Measurements from ENCODE around the gene CDKN2AIP.

Gene CDKN2AIP

DNA sequence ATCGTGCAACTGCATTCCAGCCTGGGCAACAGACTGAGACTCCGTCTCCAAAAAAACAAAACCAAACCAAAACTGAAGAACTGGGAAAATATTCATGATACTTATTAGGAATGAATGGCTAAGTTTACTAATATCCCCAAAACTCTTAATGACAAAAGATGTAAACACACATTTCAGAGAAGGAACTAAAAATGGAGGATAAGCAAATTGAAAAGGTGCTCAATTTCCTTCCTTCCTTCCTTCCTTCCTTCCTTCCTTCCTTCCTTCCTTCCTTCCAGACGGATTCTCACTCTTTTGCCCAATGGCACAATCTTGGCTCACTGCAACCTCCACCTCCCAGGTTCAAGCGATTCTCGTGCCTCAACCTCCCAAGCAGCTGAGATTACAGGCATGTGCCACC lies 44.4 kb upstream of the CDKN2AIP start:
- WGBS, 2 donors (ENCODE audit: extremely low coverage in 2 of 2, insufficient read length in 2 of 2, insufficient replicate concordance in 1 of 2): no CpG with 5 or more reads among the region's 5 CpGs
- no peak overlapping the region for H3K18ac ChIP-seq (ENCODE audit: low read length)
- no peaks in the 10 kb centered on the region for H3K79me1 ChIP-seq (ENCODE audit: low read depth, low read length)
- H3K14ac ChIP-seq (ENCODE audit: low read length): no peak overlapping the region
- H2BK15ac ChIP-seq (ENCODE audit: low read length): no peak overlapping the region
- H2BK120ac ChIP-seq (ENCODE audit: low read depth, low read length): no peak overlapping the region
- H4K91ac ChIP-seq (ENCODE audit: low read depth, low read length, poor library complexity): no peak overlapping the region
- H2AK5ac ChIP-seq (ENCODE audit: low read depth, low read length): no peak overlapping the region
- peaks cover 0 to 36% (median 0%) of the 10 kb centered on the region in 3 experiments for H3K27me3 ChIP-seq (ENCODE audit: control insufficient read depth in 3 of 3, insufficient read depth in 3 of 3, low read depth in 1 of 3, low read length in 3 of 3)
- no peak overlapping the region for H3K27ac ChIP-seq (replicated peaks; ENCODE audit: low read length)
- no peak overlapping the region for H4K8ac ChIP-seq (ENCODE audit: low read depth, low read length)
- H2AFZ ChIP-seq (ENCODE audit: low read length): no peak overlapping the region
- no peak for DNase-seq (ENCODE audit: low spot score)
- H3K4me2 ChIP-seq (ENCODE audit: insufficient read depth, low read length, poor library complexity, severe bottlenecking): no peak overlapping the region
- H3K9ac ChIP-seq (ENCODE audit: low read depth, low read length, poor library complexity): no peak overlapping the region
- H3K4ac ChIP-seq (ENCODE audit: low read length): no peak overlapping the region
- no peak overlapping the region for H3K4me3 ChIP-seq (ENCODE audit: low read length in 2 of 2)
- H2BK12ac ChIP-seq (ENCODE audit: low read length): no peak overlapping the region
- no peak overlapping the region for H2BK5ac ChIP-seq (ENCODE audit: low read length)
- H3K23ac ChIP-seq (ENCODE audit: low read depth, low read length, poor library complexity): no peak overlapping the region
- no peaks in the 10 kb centered on the region for H3K9me3 ChIP-seq (replicated peaks in 1 of 2; ENCODE audit: control insufficient read depth in 2 of 2, insufficient read depth in 1 of 2, low read depth in 1 of 2, low read length in 2 of 2)
- peaks cover 3 to 4% of the 10 kb centered on the region in 2 donors for H3K4me1 ChIP-seq (ENCODE audit: control insufficient read depth in 2 of 2, insufficient read depth in 1 of 2, low read depth in 1 of 2, low read length in 2 of 2)
- H3K36me3 ChIP-seq (replicated peaks in 1 of 2; ENCODE audit: control insufficient read depth in 2 of 2, insufficient read depth in 2 of 2, low read length in 2 of 2): no peaks in the 10 kb centered on the region

DNA sequence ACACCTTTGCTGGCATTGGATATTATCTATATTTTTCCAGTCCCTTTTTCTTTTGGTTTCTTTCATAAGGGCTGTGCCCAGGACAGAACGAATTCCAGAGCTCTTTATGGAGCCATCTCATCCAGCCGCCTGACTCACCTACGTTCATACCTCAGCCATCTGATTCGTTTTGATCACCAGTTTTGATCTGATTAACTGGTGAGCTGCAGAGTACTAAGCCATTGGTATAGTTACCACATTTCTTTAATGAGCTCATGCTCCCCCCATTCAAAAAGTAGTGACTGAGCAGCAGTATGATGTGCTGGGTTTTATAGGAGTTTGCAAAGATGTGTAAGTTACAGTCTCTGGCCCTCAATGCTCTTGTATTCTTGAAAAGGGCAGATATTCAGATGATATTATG lies 43.0 kb upstream of the CDKN2AIP start:
- H3K4ac ChIP-seq (ENCODE audit: low read length): no peak overlapping the region
- H3K14ac ChIP-seq (ENCODE audit: low read length): no peak overlapping the region
- no peak for DNase-seq (ENCODE audit: low spot score)
- no peak overlapping the region for H3K18ac ChIP-seq (ENCODE audit: low read length)
- no peak overlapping the region for H2BK5ac ChIP-seq (ENCODE audit: low read length)
- H3K9me3 ChIP-seq (replicated peaks in 1 of 2; ENCODE audit: control insufficient read depth in 2 of 2, insufficient read depth in 1 of 2, low read depth in 1 of 2, low read length in 2 of 2): no peaks in the 10 kb centered on the region
- H2AK5ac ChIP-seq (ENCODE audit: low read depth, low read length): no peak overlapping the region
- H2BK12ac ChIP-seq (ENCODE audit: low read length): no peak overlapping the region
- peaks cover 0 to 32% (median 0%) of the 10 kb centered on the region in 3 experiments for H3K27me3 ChIP-seq (ENCODE audit: control insufficient read depth in 3 of 3, insufficient read depth in 3 of 3, low read depth in 1 of 3, low read length in 3 of 3)
- no peak overlapping the region for H2BK15ac ChIP-seq (ENCODE audit: low read length)
- no peak overlapping the region for H4K8ac ChIP-seq (ENCODE audit: low read depth, low read length)
- no peak overlapping the region for H3K4me2 ChIP-seq (ENCODE audit: insufficient read depth, low read length, poor library complexity, severe bottlenecking)
- no peak overlapping the region for H2BK120ac ChIP-seq (ENCODE audit: low read depth, low read length)
- no peaks in the 10 kb centered on the region for H3K36me3 ChIP-seq (replicated peaks in 1 of 2; ENCODE audit: control insufficient read depth in 2 of 2, insufficient read depth in 2 of 2, low read length in 2 of 2)
- no peak overlapping the region for H3K27ac ChIP-seq (replicated peaks; ENCODE audit: low read length)
- no peak overlapping the region for H4K91ac ChIP-seq (ENCODE audit: low read depth, low read length, poor library complexity)
- H2AFZ ChIP-seq (ENCODE audit: low read length): no peak overlapping the region
- H3K79me1 ChIP-seq (ENCODE audit: low read depth, low read length): no peaks in the 10 kb centered on the region
- H3K23ac ChIP-seq (ENCODE audit: low read depth, low read length, poor library complexity): no peak overlapping the region
- peaks cover 3 to 4% of the 10 kb centered on the region in 2 donors for H3K4me1 ChIP-seq (ENCODE audit: control insufficient read depth in 2 of 2, insufficient read depth in 1 of 2, low read depth in 1 of 2, low read length in 2 of 2)
- no peak overlapping the region for H3K9ac ChIP-seq (ENCODE audit: low read depth, low read length, poor library complexity)
- no peak overlapping the region for H3K4me3 ChIP-seq (ENCODE audit: low read length in 2 of 2)
- WGBS, 2 donors (ENCODE audit: extremely low coverage in 2 of 2, insufficient read length in 2 of 2, insufficient replicate concordance in 1 of 2): no CpG with 5 or more reads among the region's 4 CpGs

DNA sequence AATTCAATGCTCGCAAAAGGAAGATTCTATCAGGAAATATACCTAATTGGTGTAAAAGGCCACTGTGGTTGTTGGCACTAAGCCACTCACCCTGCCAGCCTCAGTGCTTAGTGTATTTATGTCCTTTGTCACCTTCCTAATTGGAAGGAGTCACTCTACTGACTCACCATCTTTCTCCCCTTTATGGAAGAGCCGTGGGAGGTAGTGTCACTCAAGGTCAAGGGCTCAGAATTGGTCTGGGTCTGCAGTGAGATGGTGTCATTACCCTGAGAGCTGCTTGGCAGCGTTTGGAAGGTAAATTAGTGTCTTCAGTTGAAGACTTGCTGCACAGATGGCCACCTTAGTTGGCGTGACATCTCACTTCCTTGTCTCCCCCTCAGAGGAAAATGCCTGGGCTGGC lies 41.7 kb upstream of the CDKN2AIP start:
- Histone ChIP-seq H3K4me3 (ENCODE audit: low read length in 2 of 2) (no peak overlapping the region), H2BK120ac (ENCODE audit: low read depth, low read length) (no peak overlapping the region), H3K79me1 (ENCODE audit: low read depth, low read length) (no peaks in the 10 kb centered on the region), H3K9me3 (replicated peaks in 1 of 2; ENCODE audit: control insufficient read depth in 2 of 2, insufficient read depth in 1 of 2, low read depth in 1 of 2, low read length in 2 of 2) (no peaks in the 10 kb centered on the region), H3K27me3 (ENCODE audit: control insufficient read depth in 3 of 3, insufficient read depth in 3 of 3, low read depth in 1 of 3, low read length in 3 of 3) (peaks cover 0 to 26% (median 0%) of the 10 kb centered on the region in 3 experiments), H3K36me3 (replicated peaks in 1 of 2; ENCODE audit: control insufficient read depth in 2 of 2, insufficient read depth in 2 of 2, low read length in 2 of 2) (no peaks in the 10 kb centered on the region), H2AFZ (ENCODE audit: low read length) (no peak overlapping the region), H2BK5ac (ENCODE audit: low read length) (no peak overlapping the region), H3K4ac (ENCODE audit: low read length) (no peak overlapping the region), H4K91ac (ENCODE audit: low read depth, low read length, poor library complexity) (no peak overlapping the region), H2AK5ac (ENCODE audit: low read depth, low read length) (no peak overlapping the region), H3K4me1 (ENCODE audit: control insufficient read depth in 2 of 2, insufficient read depth in 1 of 2, low read depth in 1 of 2, low read length in 2 of 2) (peaks cover 3 to 4% of the 10 kb centered on the region in 2 donors), H3K23ac (ENCODE audit: low read depth, low read length, poor library complexity) (no peak overlapping the region), H2BK12ac (ENCODE audit: low read length) (no peak overlapping the region), H3K9ac (ENCODE audit: low read depth, low read length, poor library complexity) (no peak overlapping the region), H4K8ac (ENCODE audit: low read depth, low read length) (no peak overlapping the region), H3K14ac (ENCODE audit: low read length) (no peak overlapping the region), H3K18ac (ENCODE audit: low read length) (no peak overlapping the region), H3K4me2 (ENCODE audit: insufficient read depth, low read length, poor library complexity, severe bottlenecking) (no peak overlapping the region), H3K27ac (replicated peaks; ENCODE audit: low read length) (no peak overlapping the region), H2BK15ac (ENCODE audit: low read length) (no peak overlapping the region)
- no peak for DNase-seq (ENCODE audit: low spot score)
- no CpG with 5 or more reads among the region's 4 CpGs for WGBS, 2 donors (ENCODE audit: extremely low coverage in 2 of 2, insufficient read length in 2 of 2, insufficient replicate concordance in 1 of 2)

DNA sequence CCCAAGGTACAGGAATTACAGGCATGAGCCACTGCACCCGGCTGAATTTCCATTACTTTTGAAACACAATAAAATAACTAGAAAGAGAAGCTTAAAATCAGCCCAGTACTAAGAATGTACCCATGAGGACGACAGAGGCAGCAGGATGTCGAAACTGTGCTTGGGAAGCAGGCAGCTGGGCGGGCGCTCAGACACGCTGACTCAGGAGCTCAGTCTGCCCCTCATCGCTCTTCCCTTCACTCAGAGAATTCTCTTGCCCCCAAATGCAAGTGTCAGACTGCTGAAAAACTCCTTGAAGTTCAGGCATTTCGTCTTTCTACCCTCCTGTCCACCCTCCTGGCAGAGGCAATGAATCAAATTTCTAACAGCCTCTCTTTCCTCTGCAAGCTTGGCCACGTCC lies 41.0 kb upstream of the CDKN2AIP start:
- H3K36me3 ChIP-seq (replicated peaks in 1 of 2; ENCODE audit: control insufficient read depth in 2 of 2, insufficient read depth in 2 of 2, low read length in 2 of 2): no peaks in the 10 kb centered on the region
- no peak overlapping the region for H3K14ac ChIP-seq (ENCODE audit: low read length)
- H3K4ac ChIP-seq (ENCODE audit: low read length): no peak overlapping the region
- H3K27ac ChIP-seq (replicated peaks; ENCODE audit: low read length): no peak overlapping the region
- H2AFZ ChIP-seq (ENCODE audit: low read length): no peak overlapping the region
- H4K91ac ChIP-seq (ENCODE audit: low read depth, low read length, poor library complexity): no peak overlapping the region
- no peak overlapping the region for H3K9ac ChIP-seq (ENCODE audit: low read depth, low read length, poor library complexity)
- no peaks in the 10 kb centered on the region for H3K9me3 ChIP-seq (replicated peaks in 1 of 2; ENCODE audit: control insufficient read depth in 2 of 2, insufficient read depth in 1 of 2, low read depth in 1 of 2, low read length in 2 of 2)
- no peak overlapping the region for H2AK5ac ChIP-seq (ENCODE audit: low read depth, low read length)
- H2BK5ac ChIP-seq (ENCODE audit: low read length): no peak overlapping the region
- no peak overlapping the region for H3K4me2 ChIP-seq (ENCODE audit: insufficient read depth, low read length, poor library complexity, severe bottlenecking)
- no peak overlapping the region for H4K8ac ChIP-seq (ENCODE audit: low read depth, low read length)
- no peaks in the 10 kb centered on the region for H3K79me1 ChIP-seq (ENCODE audit: low read depth, low read length)
- no peak overlapping the region for H3K18ac ChIP-seq (ENCODE audit: low read length)
- no peak overlapping the region for H2BK15ac ChIP-seq (ENCODE audit: low read length)
- no peak overlapping the region for H3K4me3 ChIP-seq (ENCODE audit: low read length in 2 of 2)
- no peak for DNase-seq (ENCODE audit: low spot score)
- H3K23ac ChIP-seq (ENCODE audit: low read depth, low read length, poor library complexity): no peak overlapping the region
- no peak overlapping the region for H2BK12ac ChIP-seq (ENCODE audit: low read length)
- H3K4me1 ChIP-seq (ENCODE audit: control insufficient read depth in 2 of 2, insufficient read depth in 1 of 2, low read depth in 1 of 2, low read length in 2 of 2): peaks cover 2 to 3% of the 10 kb centered on the region in 2 donors
- no CpG with 5 or more reads among the region's 9 CpGs for WGBS, 2 donors (ENCODE audit: extremely low coverage in 2 of 2, insufficient read length in 2 of 2, insufficient replicate concordance in 1 of 2)
- H3K27me3 ChIP-seq (ENCODE audit: control insufficient read depth in 3 of 3, insufficient read depth in 3 of 3, low read depth in 1 of 3, low read length in 3 of 3): peaks cover 0 to 26% (median 0%) of the 10 kb centered on the region in 3 experiments
- no peak overlapping the region for H2BK120ac ChIP-seq (ENCODE audit: low read depth, low read length)

Data from neuronal stem cell (in vitro differentiated cells).